Neuronal stem cell (in vitro differentiated cells): Measurements from ENCODE around the gene BHLHA9.

Experiments used
- DNase-seq: peaks from one replicate; pipeline ENCODE4 v3.0.0-alpha.2; 2013; ENCODE audit warnings: low spot score
- H2AFZ ChIP-seq: one replicate; pipeline ENCODE4 v1.6.1; 2013; ENCODE audit warnings: mild to moderate bottlenecking, low read length, inconsistent platforms
- H2AK5ac ChIP-seq: 2 replicates; pipeline ENCODE4 v1.6.1; 2013; ENCODE audit warnings: low read depth, mild to moderate bottlenecking, inconsistent platforms, low read length, moderate library complexity, mixed read lengths
- H2BK120ac ChIP-seq: 2 replicates; pipeline ENCODE4 v1.6.1; 2013; ENCODE audit warnings: low read depth, mild to moderate bottlenecking, inconsistent platforms, low read length, moderate library complexity, mixed read lengths
- H2BK12ac ChIP-seq: one replicate; pipeline ENCODE4 v1.6.1; 2013; ENCODE audit warnings: low read length, inconsistent platforms
- H2BK15ac ChIP-seq: 2 replicates; pipeline ENCODE4 v1.6.1; 2013; ENCODE audit warnings: mild to moderate bottlenecking, low read length, inconsistent platforms, mixed read lengths
- H2BK5ac ChIP-seq: one replicate; pipeline ENCODE4 v1.6.1; 2013; ENCODE audit warnings: inconsistent platforms, mild to moderate bottlenecking, low read length, moderate library complexity
- H3K14ac ChIP-seq: one replicate; pipeline ENCODE4 v1.6.1; 2013; ENCODE audit warnings: low read length, inconsistent platforms
- H3K18ac ChIP-seq: 2 replicates; pipeline ENCODE4 v1.6.1; 2013; ENCODE audit warnings: low read length, inconsistent platforms
- H3K23ac ChIP-seq: 2 replicates; pipeline ENCODE4 v1.6.1; 2013; ENCODE audit warnings: low read depth, mild to moderate bottlenecking, mixed read lengths, low read length, inconsistent platforms; ENCODE audit not compliant: poor library complexity
- H3K27ac ChIP-seq: replicated peaks from 3 replicates; pipeline ENCODE4 v1.5.1; 2013; ENCODE audit warnings: low read length, inconsistent platforms
- H3K27me3 ChIP-seq, 3 experiments: 2 replicates each; pipeline ENCODE4 v1.6.1; 2013; ENCODE audit warnings: low read length in 3 of 3, mild to moderate bottlenecking in 2 of 3, inconsistent platforms in 1 of 3, low read depth in 1 of 3, mixed read lengths in 1 of 3, moderate library complexity in 1 of 3; ENCODE audit not compliant: control insufficient read depth in 3 of 3, insufficient read depth in 3 of 3
- H3K36me3 ChIP-seq, 2 donors: replicated peaks in 1 of 2; 2 replicates each; pipeline ENCODE4 v1.6.1; 2013; ENCODE audit warnings: low read length in 2 of 2; ENCODE audit not compliant: control insufficient read depth in 2 of 2, insufficient read depth in 2 of 2
- H3K4ac ChIP-seq: 2 replicates; pipeline ENCODE4 v1.6.1; 2013; ENCODE audit warnings: inconsistent platforms, mild to moderate bottlenecking, low read length, moderate library complexity
- H3K4me1 ChIP-seq, 2 donors: 1 replicate in 1 of 2; 2 replicates in 1 of 2; pipeline ENCODE4 v1.6.1; 2013; ENCODE audit warnings: low read length in 2 of 2, low read depth in 1 of 2; ENCODE audit not compliant: control insufficient read depth in 2 of 2, insufficient read depth in 1 of 2
- H3K4me2 ChIP-seq: one replicate; pipeline ENCODE4 v1.6.1; 2013; ENCODE audit warnings: mild to moderate bottlenecking, low read length, inconsistent platforms; ENCODE audit not compliant: insufficient read depth, poor library complexity, severe bottlenecking
- H3K4me3 ChIP-seq, 2 donors: 2 replicates each; pipeline ENCODE4 v1.5.1; 2013; ENCODE audit warnings: low read length in 2 of 2, mild to moderate bottlenecking in 2 of 2, inconsistent platforms in 1 of 2, moderate library complexity in 1 of 2
- H3K79me1 ChIP-seq: one replicate; pipeline ENCODE4 v1.6.1; 2013; ENCODE audit warnings: low read depth, mild to moderate bottlenecking, inconsistent platforms, low read length, moderate library complexity
- H3K9ac ChIP-seq: one replicate; pipeline ENCODE4 v1.6.1; 2013; ENCODE audit warnings: mild to moderate bottlenecking, low read depth, low read length, inconsistent platforms; ENCODE audit not compliant: poor library complexity
- H3K9me3 ChIP-seq, 2 donors: replicated peaks in 1 of 2; 2 replicates each; pipeline versions ENCODE3 to v1.6.1; 2013; ENCODE audit warnings: low read length in 2 of 2, mild to moderate bottlenecking in 2 of 2, inconsistent platforms in 1 of 2, low read depth in 1 of 2, mixed read lengths in 1 of 2, moderate library complexity in 1 of 2; ENCODE audit not compliant: control insufficient read depth in 2 of 2, insufficient read depth in 1 of 2
- H4K8ac ChIP-seq: one replicate; pipeline ENCODE4 v1.6.1; 2013; ENCODE audit warnings: low read depth, mild to moderate bottlenecking, inconsistent platforms, low read length, moderate library complexity
- H4K91ac ChIP-seq: one replicate; pipeline ENCODE4 v1.6.1; 2013; ENCODE audit warnings: low read length, low read depth, mild to moderate bottlenecking, inconsistent platforms; ENCODE audit not compliant: poor library complexity
- WGBS, 2 donors: extraction: QIAGEN DNeasy Blood & Tissue Kit; methylation state at CpG; one replicate each; pipeline ENCODE4 v1.1.7; 2013; ENCODE audit warnings: missing lambda C conversion rate in 2 of 2, mixed read lengths in 1 of 2; ENCODE audit not compliant: insufficient read length in 2 of 2, insufficient replicate concordance in 1 of 2; ENCODE audit errors: extremely low coverage in 2 of 2; 5-methylcytosine and 5-hydroxymethylcytosine counted together

Gene BHLHA9

DNA sequence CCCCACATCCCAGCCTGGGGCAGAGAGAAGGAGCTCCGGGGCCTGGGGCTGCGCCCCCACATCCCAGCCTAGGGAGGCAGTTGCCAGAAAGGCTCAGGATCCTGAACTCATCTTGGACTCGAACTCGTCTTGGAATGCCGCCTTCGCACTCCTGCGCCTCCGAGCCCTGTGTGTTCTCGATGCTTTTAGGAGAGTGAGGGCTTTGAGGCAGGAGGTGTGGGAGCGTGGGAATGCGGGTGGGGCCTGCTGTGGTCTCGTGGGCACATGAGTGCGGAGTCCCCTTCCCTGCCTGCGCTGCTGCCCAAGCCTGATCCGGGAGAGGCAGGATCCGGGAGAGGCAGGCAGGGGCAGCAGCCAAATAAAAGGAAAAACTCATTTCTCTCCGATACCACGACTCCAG, 1.2 kb downstream of the BHLHA9 start:
- Histone ChIP-seq H3K4me1 (peaks cover 5 to 10% of the 10 kb centered on the region in 2 donors), H3K27ac (no peak overlapping the region), H3K18ac (peak overlapping the region; percentile 59), H3K36me3 (no peaks in the 10 kb centered on the region), H3K14ac (no peak overlapping the region), H3K9me3 (no peaks in the 10 kb centered on the region), H2AFZ (peak overlapping the region; percentile 71), H3K4ac (no peak overlapping the region), H3K9ac (peak overlapping the region; percentile 77), H2AK5ac (peak overlapping the region; percentile 24), H4K8ac (no peak overlapping the region), H3K79me1 (no peaks in the 10 kb centered on the region), H3K27me3 (peaks cover 0 to 17% (median 14%) of the 10 kb centered on the region in 3 experiments), H3K23ac (peak overlapping the region; percentile 73), H2BK15ac (no peak overlapping the region), H3K4me2 (no peak overlapping the region), H2BK120ac (no peak overlapping the region), H4K91ac (no peak overlapping the region), H2BK12ac (peak overlapping the region; percentile 4), H2BK5ac (no peak overlapping the region), H3K4me3 (no peak overlapping the region)
- DNase-seq = no peak
- WGBS, 2 donors = no CpG with 5 or more reads among the region's 18 CpGs

DNA sequence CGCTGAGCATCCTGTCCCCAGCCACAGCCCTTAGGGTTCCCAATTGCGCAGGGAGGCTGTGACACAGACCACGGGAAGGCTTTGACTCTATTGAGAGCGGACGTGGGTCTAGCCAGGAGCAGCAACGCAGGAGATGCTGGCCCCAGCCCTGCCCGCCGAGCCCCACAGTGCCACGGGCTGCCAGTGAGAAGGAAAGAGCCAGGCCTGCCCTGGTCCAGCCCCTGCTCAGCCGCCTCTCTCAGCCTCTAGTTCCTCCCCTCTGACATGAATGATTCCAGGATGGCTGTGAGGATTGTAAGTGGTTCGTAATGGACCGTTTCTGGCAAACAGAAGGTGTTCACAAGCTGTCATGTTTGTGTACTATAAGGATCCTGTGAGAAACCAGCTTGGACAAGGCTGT, 2.5 kb downstream of the BHLHA9 start:
- H3K4me1 ChIP-seq = peaks cover 0 to 6% of the 10 kb centered on the region in 2 donors
- no peak overlapping the region for H2BK5ac ChIP-seq
- no CpG with 5 or more reads among the region's 12 CpGs for WGBS, 2 donors
- no peak overlapping the region for H3K27ac ChIP-seq
- no peak overlapping the region for H4K8ac ChIP-seq
- no peak overlapping the region for H3K14ac ChIP-seq
- H3K27me3 ChIP-seq = peaks cover 0 to 17% (median 14%) of the 10 kb centered on the region in 3 experiments
- no peak overlapping the region for H4K91ac ChIP-seq
- no peak overlapping the region for H3K23ac ChIP-seq
- H3K4me3 ChIP-seq = no peak overlapping the region
- no peak overlapping the region for H3K18ac ChIP-seq
- no peak overlapping the region for H2BK12ac ChIP-seq
- H3K36me3 ChIP-seq = no peaks in the 10 kb centered on the region
- H2BK120ac ChIP-seq = no peak overlapping the region
- peak overlapping the region; percentile 17 for H3K9ac ChIP-seq
- H3K79me1 ChIP-seq = no peaks in the 10 kb centered on the region
- no peak for DNase-seq
- H2AFZ ChIP-seq = peak overlapping the region; percentile 71
- H3K9me3 ChIP-seq = no peaks in the 10 kb centered on the region
- H3K4ac ChIP-seq = no peak overlapping the region
- H2BK15ac ChIP-seq = peak overlapping the region; percentile 46
- H3K4me2 ChIP-seq = no peak overlapping the region
- H2AK5ac ChIP-seq = no peak overlapping the region

DNA sequence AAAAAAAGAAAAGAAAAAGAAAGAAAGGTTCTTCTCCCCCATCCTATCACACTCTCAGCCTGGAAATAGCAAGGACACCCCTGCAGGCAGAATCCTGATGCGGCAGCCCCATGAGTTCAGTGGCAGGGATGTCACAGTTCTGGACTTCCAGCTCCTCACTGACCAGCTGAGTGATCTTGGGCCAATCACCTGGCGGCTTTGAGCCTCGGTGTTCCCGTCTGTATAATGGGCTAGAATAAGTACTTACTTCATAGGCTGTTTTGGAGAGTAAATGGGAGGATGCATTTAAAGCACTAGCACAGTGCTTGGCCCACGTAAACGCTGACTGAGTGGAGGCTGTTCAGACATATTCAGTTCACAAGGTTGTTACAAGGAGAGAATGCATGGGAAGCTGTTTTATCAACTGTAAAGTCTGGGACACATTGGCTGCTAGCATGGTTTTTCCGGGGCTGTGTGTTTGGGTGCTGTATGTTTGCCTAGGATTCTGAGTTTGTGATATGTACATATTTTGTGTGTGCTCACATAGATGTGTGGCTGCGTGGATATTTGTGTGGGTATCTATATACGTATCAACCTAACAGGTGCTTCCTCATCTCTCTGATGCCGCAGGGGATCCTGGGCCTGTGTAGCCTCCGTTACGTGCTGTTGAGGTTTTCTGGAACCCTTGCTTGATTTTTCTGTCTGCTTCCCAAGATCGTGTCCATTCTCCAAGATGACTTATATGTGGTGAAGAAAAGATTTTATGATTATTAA, 3.4 kb downstream of the BHLHA9 start:
- Histone ChIP-seq H2BK5ac (no peak overlapping the region), H2BK15ac (peak overlapping the region; percentile 58), H2AK5ac (no peak overlapping the region), H2BK120ac (no peak overlapping the region), H3K23ac (no peak overlapping the region), H3K4me1 (peaks cover 0 to 6% of the 10 kb centered on the region in 2 donors), H4K8ac (no peak overlapping the region), H3K4me3 (no peak overlapping the region), H4K91ac (no peak overlapping the region), H3K18ac (no peak overlapping the region), H2BK12ac (no peak overlapping the region), H3K27ac (no peak overlapping the region), H3K9me3 (no peaks in the 10 kb centered on the region), H3K36me3 (no peaks in the 10 kb centered on the region), H3K4ac (no peak overlapping the region), H3K27me3 (peaks cover 0 to 17% (median 14%) of the 10 kb centered on the region in 3 experiments), H3K9ac (no peak overlapping the region), H3K4me2 (no peak overlapping the region), H2AFZ (no peak overlapping the region), H3K79me1 (no peaks in the 10 kb centered on the region), H3K14ac (no peak overlapping the region)
- no peak for DNase-seq
- no CpG with 5 or more reads among the region's 13 CpGs for WGBS, 2 donors

DNA sequence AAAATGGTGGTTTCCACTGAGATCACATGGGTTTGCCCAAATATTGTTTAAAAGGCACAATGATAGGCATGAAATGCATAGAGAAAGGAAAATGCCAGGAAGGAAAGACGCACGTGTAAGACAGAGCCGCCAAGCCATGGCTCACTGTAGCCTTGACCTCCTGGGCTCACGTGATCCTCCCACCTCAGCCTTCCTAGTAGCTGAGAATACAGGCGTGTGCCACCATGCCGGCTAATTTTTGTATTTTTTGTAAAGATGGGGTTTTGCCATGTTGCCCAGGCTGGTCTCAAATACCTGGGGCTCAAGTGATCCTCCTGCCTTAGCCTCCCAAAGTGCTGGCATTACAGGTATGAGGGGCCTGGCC, 4.0 kb downstream of the BHLHA9 start:
- Histone ChIP-seq H3K23ac (no peak overlapping the region), H4K8ac (no peak overlapping the region), H2BK120ac (no peak overlapping the region), H3K27ac (no peak overlapping the region), H2BK12ac (no peak overlapping the region), H3K18ac (no peak overlapping the region), H3K79me1 (no peaks in the 10 kb centered on the region), H3K36me3 (no peaks in the 10 kb centered on the region), H3K4me2 (no peak overlapping the region), H2AFZ (no peak overlapping the region), H2BK5ac (no peak overlapping the region), H3K4me1 (peaks cover 0 to 11% of the 10 kb centered on the region in 2 donors), H2BK15ac (peak overlapping the region; percentile 58), H3K27me3 (peaks cover 0 to 17% (median 14%) of the 10 kb centered on the region in 3 experiments), H3K4me3 (no peak overlapping the region), H4K91ac (no peak overlapping the region), H3K4ac (no peak overlapping the region), H3K9ac (no peak overlapping the region), H2AK5ac (no peak overlapping the region), H3K14ac (no peak overlapping the region), H3K9me3 (no peaks in the 10 kb centered on the region)
- DNase-seq = no peak
- no CpG with 5 or more reads among the region's 6 CpGs for WGBS, 2 donors
